Astrocyte of the cerebellum (primary cell): ENCODE results near the gene CTSO.

Experiments
- DNase-seq: peaks from one replicate; pipeline ENCODE4 v3.0.0-alpha.2; 2011; ENCODE audit warnings: low read depth
- H3K4me3 ChIP-seq: 2 replicates; pipeline ENCODE4 v1.5.1; 2011; ENCODE audit warnings: mild to moderate bottlenecking, low read depth, low read length, moderate library complexity
- CTCF ChIP-seq: IDR thresholded peaks from 2 replicates; pipeline ENCODE4 v1.5.1; 2012; ENCODE audit warnings: low read length, low read depth, moderate library complexity, mild to moderate bottlenecking; ENCODE audit errors: missing control alignments
- in situ Hi-C: cut with HindIII; loops from 2 replicates; pipeline ENCODE4 v1.10.0; 2017; ENCODE audit warnings: low sequenced_read_pairs

CTSO gene

GRCh38 chr4:155878611-155879010 lies 75.1 kb downstream of the CTSO start:
- no peak overlapping the region for H3K4me3 ChIP-seq
- no peak for DNase-seq
- TF ChIP-seq CTCF, result no peak
- in situ Hi-C loops, result no loop called here

- no peak overlapping the region for H3K4me3 ChIP-seq
- TF ChIP-seq CTCF, result no peak
- DNase-seq, result no peak
- in situ Hi-C loops, result no loop called here
These were observed 75.7 kb downstream of the CTSO start for GRCh38 chr4:155877971-155878370.

GRCh38 chr4:155875878-155876277 lies 77.8 kb downstream of the CTSO start:
- DNase-seq, result no peak
- no peak for TF ChIP-seq CTCF
- in situ Hi-C loops, result no loop called here
- H3K4me3 ChIP-seq, result no peak overlapping the region
